HG03045 (cell line): Measurements from ENCODE around the gene KCNAB3.

Experiments
- ATAC-seq: cut with Tn5 transposase; IDR thresholded peaks from one replicate; pipeline ENCODE4 v1.9.1; 2021; ENCODE audit warnings: mild to moderate bottlenecking, moderate library complexity; ENCODE audit not compliant: unreplicated experiment

The KCNAB3 gene

GRCh38 chr17:7943291-7943690, 13.6 kb upstream of the KCNAB3 start:
- ATAC-seq = no peak

- ATAC-seq = no peak
Observed at GRCh38 chr17:7940743-7941142, 11.1 kb upstream of the KCNAB3 start.

- no peak for ATAC-seq
Observed at GRCh38 chr17:7940034-7940433, 10.4 kb upstream of the KCNAB3 start.

DNA sequence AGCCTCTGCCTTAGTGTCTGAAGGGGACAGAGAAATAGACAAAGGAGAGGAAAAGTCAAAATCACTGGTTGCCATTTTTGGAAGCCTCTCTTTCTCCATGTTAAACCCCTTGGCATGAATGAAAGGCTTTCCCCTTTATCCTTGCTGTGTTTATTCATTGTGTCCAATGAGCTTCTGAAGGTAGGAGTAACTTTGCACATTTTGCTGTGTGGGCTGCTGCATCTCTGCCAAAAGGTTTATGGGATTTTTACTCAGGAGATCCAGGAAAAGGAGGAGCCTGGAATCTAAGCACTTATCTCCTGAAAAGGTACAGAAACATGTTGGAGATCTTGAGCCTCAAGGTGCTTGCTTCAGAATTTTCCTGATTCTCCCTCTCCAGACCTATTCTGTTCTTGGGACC, 6.2 kb upstream of the KCNAB3 start:
- no peak for ATAC-seq

DNA sequence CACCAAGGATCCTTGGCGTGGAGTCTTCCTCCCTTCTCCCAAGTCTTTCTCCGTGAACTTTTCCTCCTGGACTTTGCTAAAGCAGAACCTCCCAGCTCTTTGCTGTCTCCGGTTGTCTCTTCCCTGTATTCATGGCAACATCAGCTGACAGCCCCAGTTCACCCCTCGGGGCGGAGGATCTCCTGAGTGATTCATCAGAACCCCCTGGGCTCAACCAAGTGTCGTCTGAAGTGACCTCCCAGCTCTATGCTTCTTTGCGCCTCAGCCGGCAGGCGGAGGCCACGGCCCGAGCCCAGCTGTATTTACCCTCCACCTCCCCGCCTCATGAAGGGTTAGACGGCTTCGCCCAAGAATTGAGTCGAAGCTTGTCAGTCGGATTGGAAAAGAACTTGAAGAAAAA, 3.3 kb upstream of the KCNAB3 start:
- ATAC-seq = no peak

DNA sequence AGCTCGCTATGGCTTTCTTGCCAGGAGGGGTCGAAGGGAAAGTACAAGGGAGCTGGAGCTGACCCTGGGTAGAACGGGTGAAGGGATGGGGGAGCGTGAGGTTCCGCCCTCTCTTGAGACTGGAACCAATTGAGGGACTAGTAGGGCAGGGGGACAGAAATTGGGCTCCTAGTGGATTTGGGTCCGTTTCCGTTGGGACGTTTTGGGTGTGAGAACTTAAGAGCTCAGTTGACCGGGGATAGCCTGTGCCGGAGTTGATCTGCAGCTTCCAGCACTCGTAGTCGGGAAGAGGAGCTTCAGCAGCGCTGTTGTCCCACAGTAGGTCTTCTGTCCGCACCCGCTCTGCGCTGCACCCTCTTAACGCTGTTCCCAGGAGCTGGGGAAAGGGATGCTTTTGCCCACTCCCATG, 2.8 kb upstream of the KCNAB3 start:
- ATAC-seq = no peak

DNA sequence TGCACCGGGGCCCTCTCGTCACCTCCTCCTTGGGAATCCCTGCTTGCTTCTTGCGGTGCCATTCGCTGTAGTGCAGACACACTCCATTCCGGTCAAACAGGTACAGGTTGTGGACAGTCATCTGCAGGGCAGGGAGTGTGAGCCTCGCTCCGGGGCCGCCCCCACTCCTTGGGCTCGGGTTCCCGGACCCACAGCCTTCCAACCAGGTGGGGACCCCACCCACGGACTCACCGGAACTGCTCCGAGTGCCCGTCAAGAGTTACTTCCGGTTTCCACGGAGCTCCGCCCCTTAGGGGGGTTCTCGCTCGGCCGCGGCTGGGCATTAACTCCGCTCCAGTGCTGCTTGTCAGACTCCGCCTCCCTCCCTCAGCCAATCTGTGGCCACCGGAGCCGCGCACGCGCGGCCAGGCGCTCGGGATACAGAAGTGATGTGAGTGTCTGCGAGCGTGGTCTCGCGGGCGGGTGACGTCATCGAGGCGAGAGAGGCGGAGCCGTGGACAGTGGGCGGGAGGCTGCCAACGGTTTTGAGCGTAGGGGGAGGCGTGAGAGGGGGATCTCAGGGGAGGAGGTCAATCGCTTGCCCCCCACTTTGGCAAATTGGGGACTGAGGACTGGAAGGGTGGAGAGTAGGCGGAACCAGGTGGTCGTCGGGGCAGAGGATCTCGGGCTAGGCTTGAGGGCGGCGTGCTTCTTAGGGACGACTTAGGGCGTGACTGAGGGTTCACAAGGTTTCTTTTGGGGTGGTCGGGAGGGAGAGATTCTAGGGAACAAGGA, 2.2 kb upstream of the KCNAB3 start, which contains the start of the genes CNTROB and TRAPPC1:
CNTROB (plus strand) TSS at position 498 of the 774 bp plus-strand sequence. CDS start 874 bp downstream, outside the sequence.
TRAPPC1 (minus strand) TSS at position 238 of the 774 bp plus-strand sequence; CDS start at position 121, 117 bp downstream.
- peak; percentile 87 for ATAC-seq

GRCh38 chr17:7930841-7931631, 1.4 kb upstream of the KCNAB3 start:
- no peak for ATAC-seq

DNA sequence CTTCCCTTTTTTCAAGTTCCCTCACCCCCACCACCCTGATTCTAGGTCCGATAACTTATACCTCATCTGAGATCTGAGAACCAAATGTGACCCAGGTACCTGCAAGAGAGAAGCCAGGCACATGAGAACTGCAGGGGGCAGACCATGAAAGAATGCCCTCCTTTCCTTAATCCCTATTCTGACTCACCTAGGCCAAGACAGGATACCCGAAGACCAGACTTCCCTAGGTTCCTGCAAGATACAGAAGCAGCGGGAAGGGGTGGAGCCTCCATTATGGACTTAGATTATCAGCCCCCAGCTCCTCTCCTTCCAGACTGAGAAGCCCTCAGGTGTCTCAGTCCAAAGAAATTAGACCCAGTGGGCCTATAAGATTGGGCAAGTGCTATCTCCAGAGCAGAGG, 2.1 kb downstream of the KCNAB3 start:
- no peak for ATAC-seq

DNA sequence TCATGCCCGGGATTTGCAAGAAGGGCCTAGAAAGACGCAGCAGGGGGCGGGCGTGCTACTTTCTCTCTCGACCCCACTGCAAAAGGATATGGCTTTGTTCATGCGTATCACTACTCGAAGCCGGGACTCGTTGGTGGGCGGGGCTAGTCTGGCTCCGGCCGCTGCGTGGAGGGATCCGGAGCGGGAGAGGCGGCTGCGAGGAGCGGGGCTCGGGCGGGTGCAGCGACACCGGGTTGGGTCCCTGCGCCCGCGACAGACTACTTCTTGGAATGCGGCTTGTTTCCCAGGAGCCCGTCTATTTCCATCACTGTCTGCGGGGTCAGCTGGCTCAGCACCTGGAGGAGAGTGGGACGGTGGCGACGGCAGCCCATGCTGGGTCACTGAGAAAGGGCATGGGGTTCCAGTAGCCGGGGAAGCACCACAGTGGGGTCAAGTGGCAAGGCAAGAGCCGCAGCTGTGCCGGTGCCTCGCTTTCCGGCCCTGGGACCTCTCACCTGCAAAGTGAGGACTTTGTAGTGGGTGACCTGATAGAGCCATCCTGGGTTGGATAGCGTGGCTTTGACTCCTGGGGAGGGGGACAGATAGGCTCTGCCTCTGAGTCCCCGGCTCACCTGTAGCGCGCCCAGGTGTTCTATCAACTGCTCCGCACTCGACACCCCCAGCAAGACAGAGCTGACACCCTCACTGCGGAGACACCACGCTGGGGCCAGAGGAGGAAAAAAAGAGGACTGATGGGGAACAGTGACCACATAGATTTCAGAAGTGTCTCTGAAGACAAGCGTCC, 6.6 kb downstream of the KCNAB3 start:
- no peak for ATAC-seq

DNA sequence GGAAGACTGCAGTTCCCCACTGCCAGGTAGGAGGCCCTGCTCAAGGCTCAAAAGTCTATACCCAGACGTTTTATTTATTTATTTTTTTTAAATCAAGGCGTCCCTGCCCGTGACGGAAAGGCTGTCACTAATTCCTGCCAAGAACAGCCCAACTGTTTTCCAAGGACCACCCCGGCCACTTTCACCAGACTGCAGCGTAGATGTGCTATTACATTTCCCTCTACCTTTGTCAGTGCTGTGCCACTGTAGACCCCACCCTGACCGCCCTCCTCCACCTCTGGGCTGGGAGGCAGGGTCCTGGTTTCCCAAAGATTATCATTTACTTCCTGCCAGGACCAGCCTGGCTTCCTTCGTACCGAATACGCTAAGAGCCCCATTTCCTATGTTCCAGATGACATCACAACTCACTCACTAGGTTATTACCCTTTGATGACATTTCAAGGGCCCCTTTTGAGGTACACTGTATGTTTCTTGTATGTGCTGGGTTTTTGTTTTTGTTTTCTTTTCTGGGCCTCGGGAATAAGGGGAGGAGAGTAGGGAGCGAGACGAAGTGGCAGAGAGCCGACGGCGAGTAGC, 7.3 kb downstream of the KCNAB3 start:
- ATAC-seq = no peak

DNA sequence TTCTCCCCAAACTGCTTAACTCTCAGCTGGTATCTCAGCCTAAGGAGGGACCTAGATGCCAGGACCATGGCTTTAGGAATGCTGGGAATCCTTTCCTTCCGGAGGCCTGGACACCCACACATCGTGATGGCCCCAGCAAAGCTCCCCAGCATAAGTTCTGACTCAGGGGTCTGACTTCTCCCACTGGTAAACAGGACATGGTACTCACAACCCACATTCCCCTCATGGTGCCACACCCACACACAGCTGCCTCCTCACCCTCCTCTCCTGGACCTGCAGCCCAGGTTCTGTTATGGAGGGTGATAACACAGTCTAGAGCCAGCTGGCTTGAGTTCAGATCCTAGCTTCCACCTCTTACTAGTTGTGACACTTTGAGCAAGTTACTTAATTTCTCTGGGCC, 12.8 kb downstream of the KCNAB3 start:
- ATAC-seq = no peak

- ATAC-seq = peak; percentile 6
Observed at GRCh38 chr17:7916385-7916682, 13.3 kb downstream of the KCNAB3 start.

DNA sequence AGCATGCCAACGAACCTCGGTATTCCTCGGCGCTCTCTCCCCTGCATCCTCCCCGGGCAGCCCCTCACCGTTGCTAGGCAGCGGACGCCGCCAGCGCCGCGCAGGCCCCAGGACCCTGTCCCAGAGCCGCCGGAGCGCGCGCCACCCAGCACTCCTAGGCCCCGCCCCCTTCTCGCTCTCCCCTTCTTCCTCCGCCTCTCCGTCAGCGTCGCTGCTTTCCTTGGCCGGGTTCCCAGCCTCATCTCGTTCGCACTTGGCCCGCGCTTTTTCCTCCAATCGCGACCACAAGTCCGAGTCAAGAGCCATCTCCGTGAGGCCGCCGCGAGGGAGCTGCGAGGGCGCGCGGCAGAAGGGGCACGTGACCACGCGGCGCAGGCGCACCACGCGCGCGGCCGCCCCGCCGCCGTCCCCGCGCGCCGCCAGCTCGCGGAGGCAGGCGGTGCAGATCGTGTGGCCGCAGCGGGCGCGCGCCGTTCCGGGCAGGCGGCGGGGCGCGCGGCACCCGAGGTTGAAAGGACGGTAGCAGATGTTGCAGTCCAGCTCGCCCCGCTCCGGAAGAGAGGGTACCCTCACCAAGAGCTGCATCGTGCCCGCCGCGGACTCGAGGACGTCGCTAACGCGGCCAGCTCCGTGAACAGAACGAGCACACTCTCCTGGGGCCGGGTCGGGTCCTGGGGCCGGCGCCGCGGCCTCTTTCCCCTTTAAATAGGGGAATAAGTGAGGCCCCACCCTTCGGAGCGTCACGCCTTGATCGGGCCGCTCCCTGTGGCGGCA, 13.9 kb downstream of the KCNAB3 start, which contains the start of gene RNF227:
RNF227 (minus strand) TSS at position 679 of the 774 bp plus-strand sequence; CDS start at position 585, 94 bp downstream.
- ATAC-seq = peak; percentile 73

GRCh38 chr17:7915179-7915610, 14.5 kb downstream of the KCNAB3 start:
- ATAC-seq = no peak

DNA sequence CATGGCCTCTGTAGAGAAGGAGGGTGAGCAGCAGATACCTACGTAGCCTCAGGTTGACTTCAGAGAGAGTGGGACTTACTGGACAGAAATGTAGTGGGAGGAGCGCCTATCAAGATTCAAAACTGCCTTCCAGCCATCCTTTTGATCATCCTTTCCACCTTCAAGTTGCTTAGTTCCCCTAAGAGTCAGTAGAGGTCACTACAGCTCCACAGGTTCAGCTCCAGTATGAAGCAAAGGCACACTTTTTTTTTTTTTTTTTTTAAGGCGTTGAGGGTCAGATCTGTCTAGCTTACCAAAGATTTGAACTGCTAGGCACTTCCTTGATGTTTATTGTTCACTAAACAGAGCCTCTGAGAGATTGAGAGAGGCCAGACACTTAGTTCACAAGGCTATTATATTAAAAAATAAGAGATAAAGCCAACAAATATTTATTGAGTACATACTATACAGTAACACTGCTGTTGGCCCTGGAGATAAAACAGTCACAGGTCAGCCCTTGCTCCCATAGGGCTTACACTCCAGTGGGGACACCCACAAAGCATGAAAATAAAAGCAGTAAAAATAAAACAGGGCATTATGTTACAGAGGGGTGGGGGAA, 16.6 kb downstream of the KCNAB3 start:
- no peak for ATAC-seq

DNA sequence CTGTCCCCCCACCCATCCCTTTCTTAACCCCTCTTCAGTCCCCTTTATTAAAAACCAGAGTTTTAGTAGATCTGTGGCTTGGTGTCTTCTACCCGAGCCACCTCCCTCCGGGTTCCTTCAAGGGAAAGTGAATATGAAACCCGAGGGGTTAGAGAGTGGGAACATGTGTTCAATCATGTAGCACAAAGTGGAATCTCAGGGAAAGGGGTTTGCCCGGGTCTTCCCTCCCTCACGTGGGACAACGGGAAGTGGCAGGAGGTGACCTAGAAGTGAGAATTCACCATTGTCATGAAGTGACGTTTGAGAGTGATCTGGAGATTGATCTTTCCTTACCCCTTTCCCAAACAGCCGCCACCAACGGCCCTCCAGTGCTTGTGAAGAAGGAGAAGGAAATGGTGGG, 18.5 kb downstream of the KCNAB3 start:
- ATAC-seq = no peak

DNA sequence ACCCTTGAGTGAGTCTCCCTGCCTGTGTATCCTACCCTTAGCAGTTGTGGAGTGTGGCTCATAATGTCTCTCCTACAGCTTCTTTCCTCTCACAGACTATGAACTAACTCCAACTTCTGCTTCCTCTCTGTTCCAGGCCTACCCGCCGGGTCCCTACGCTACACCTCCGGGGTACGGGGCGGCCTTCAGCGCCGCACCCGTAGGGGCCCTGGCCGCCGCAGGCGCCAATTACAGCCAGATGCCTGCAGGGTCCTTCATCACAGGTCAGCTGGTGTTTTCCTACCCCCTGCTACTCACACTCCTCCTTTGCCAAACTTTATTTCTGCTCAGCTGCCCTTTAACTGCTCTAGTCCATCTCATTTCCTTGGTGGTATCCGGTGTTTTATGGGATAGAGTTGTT, 18.9 kb downstream of the KCNAB3 start:
- no peak for ATAC-seq

DNA sequence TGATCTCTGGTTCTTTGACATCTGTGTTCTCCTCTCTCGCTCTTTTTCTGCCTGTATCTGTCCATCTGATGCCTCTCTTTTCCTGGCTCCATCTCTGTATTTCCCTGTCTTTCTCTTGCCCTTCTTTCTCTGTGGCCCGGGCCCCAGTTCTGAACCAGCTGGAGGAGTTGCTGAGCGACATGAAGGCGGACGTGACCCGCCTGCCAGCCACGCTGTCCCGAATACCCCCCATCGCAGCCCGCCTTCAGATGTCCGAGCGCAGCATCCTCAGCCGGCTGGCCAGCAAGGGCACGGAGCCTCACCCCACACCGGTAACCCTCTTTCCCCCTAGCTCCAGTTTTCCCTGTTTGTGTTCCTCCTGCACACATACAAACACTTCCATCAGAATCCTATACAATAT, 19.4 kb downstream of the KCNAB3 start:
- ATAC-seq = no peak

GRCh38 chr17:7909089-7909488, 20.6 kb downstream of the KCNAB3 start:
- no peak for ATAC-seq
